ENCODE measurements around the gene PNPLA7. TPM values are rescaled to one million over a fixed set of nuclear protein-coding genes. Genes with fewer than 3 reads are reported as not detected.
A peak's percentile ranks its signal among the peaks of the same experiment; 100 is the strongest.

The PNPLA7 gene
- total RNA-seq, 1 experiment from 2014 or later = 3.9 TPM

DNA sequence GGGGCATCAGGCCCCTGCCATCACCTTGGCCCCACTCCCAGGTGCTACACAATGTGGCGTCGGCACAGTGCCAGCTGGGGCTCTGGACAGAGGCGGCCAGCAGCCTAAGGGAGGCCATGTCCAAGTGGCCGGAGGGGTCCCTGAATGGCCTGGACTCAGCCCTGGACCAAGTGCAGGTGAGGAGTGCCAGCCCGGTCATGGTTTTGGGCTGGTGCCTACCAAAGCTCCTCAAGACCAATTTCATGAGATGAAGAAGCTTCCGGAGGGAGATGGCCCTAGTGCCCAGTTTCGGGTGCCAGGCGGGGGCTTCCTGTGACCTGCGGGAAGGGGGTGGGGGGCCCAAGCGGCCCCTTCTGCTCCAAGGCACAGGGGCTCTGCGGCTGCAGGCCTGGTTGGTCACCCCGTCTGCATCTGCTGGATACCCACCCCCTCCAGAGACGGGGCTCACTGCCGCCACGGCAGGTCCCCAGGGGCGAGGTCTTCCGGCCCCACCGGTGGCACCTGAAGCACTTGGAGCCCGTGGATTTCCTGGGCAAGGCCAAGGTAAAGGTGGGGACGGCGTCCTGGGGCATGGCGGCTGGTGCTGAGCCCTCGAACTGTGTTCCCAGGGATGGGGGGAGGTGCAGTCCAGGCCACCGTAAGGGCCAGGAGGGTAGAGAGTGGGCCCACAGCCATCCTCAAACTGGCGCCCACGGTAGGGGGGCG is 121.2 kb downstream of the PNPLA7 start:
- TF ChIP-seq, protein P1, sequence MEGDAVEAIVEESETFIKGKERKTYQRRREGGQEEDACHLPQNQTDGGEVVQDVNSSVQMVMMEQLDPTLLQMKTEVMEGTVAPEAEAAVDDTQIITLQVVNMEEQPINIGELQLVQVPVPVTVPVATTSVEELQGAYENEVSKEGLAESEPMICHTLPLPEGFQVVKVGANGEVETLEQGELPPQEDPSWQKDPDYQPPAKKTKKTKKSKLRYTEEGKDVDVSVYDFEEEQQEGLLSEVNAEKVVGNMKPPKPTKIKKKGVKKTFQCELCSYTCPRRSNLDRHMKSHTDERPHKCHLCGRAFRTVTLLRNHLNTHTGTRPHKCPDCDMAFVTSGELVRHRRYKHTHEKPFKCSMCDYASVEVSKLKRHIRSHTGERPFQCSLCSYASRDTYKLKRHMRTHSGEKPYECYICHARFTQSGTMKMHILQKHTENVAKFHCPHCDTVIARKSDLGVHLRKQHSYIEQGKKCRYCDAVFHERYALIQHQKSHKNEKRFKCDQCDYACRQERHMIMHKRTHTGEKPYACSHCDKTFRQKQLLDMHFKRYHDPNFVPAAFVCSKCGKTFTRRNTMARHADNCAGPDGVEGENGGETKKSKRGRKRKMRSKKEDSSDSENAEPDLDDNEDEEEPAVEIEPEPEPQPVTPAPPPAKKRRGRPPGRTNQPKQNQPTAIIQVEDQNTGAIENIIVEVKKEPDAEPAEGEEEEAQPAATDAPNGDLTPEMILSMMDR (IDR thresholded peaks at IDR 0.05) = no peak
- TF ChIP-seq SIN3A (IDR thresholded peaks at IDR 0.05; ENCODE audit: borderline replicate concordance, insufficient read depth, low read depth, low read length) (no peak), REST (IDR thresholded peaks at IDR 0.05; ENCODE audit: insufficient read depth in 1 of 2, low read depth in 2 of 2, low read length in 1 of 2) (no peak), POLR2AphosphoS5 (IDR thresholded peaks at IDR 0.05; ENCODE audit: low read depth, low read length) (no peak), TCF7L2 (IDR thresholded peaks at IDR 0.05; ENCODE audit: low read depth, low read length) (no peak)
- in situ Hi-C loops (cut with HindIII; ENCODE audit: low pct_unique_long_range_greater_than_20kb, low sequenced_read_pairs) (no loop called here), intact Hi-C loops (cut with micrococcal nuclease; ENCODE audit: unreplicated experiment) (loop anchor here (10.0 kb wide), 1 partner anchor 134 kb away; no protein-coding TSS in a partner anchor)
- Histone ChIP-seq H3K9me3 (ENCODE audit: control insufficient read depth, insufficient read depth, low read depth, low read length) (no peaks in the 10 kb centered on the region), H3K4me3 (ENCODE audit: low read depth in 2 of 2, low read length in 2 of 2) (no peak overlapping the region), H3K27ac (ENCODE audit: low read length) (no peak overlapping the region), H3K27me3 (ENCODE audit: control insufficient read depth, insufficient read depth, low read length) (no peaks in the 10 kb centered on the region), H3K4me1 (ENCODE audit: control insufficient read depth, insufficient read depth, low read length) (peaks cover 7% of the 10 kb centered on the region), H3K36me3 (ENCODE audit: control insufficient read depth, insufficient read depth, low read length) (no peaks in the 10 kb centered on the region)
- ATAC-seq (0 out of 2 replicates have a peak, but pooled peaks have one; percentile 32), DNase-seq (ENCODE audit: low read depth, low spot score) (no peak)
- BruUV-seq (replicated peaks) = no TSS peak
- POLR2A ChIA-PET = no interaction called here
- CTCF ChIA-PET = no interaction called here

DNA sequence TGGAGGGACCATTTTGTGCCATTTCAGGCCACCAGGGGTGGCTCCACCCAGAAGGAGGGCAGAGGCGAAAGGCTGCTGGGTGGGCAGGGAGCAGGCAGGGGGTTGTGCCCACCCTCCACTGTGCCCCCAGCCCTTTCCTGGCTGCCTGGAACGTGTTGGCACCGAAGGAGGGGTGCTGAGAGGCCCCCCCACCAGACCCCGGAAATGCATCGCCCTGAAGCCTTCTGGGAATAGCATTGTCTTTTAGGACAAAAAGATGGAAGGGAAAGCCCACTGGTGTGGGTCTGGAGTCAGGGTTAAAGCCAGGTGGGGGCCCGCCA is 121.9 kb downstream of the PNPLA7 start:
- ChIA-PET CTCF (no interaction called here), POLR2A (no interaction called here)
- in situ Hi-C loops (cut with HindIII; ENCODE audit: low pct_unique_long_range_greater_than_20kb, low sequenced_read_pairs) = no loop called here
- Histone ChIP-seq H3K4me3 (ENCODE audit: low read depth in 2 of 2, low read length in 2 of 2) (no peak overlapping the region), H3K4me1 (ENCODE audit: control insufficient read depth, insufficient read depth, low read length) (peaks cover 7% of the 10 kb centered on the region), H3K9me3 (ENCODE audit: control insufficient read depth, insufficient read depth, low read depth, low read length) (no peaks in the 10 kb centered on the region), H3K27me3 (ENCODE audit: control insufficient read depth, insufficient read depth, low read length) (no peaks in the 10 kb centered on the region), H3K27ac (ENCODE audit: low read length) (no peak overlapping the region), H3K36me3 (ENCODE audit: control insufficient read depth, insufficient read depth, low read length) (no peaks in the 10 kb centered on the region)
- no TSS peak for BruUV-seq (replicated peaks)
- ATAC-seq = no peak
- intact Hi-C loops (cut with micrococcal nuclease; ENCODE audit: unreplicated experiment) = loop anchor here (10.0 kb wide), 1 partner anchor 133 kb away; no protein-coding TSS in a partner anchor
- no peak for DNase-seq (ENCODE audit: low read depth, low spot score)
- TF ChIP-seq TCF7L2 (IDR thresholded peaks at IDR 0.05; ENCODE audit: low read depth, low read length) = no peak
- no peak for TF ChIP-seq SIN3A (IDR thresholded peaks at IDR 0.05; ENCODE audit: borderline replicate concordance, insufficient read depth, low read depth, low read length)
- TF ChIP-seq, protein P1 (IDR thresholded peaks at IDR 0.05) = no peak; the same call in 1 of the 2 replicates
- TF ChIP-seq REST (IDR thresholded peaks at IDR 0.05; ENCODE audit: insufficient read depth in 1 of 2, low read depth in 2 of 2, low read length in 1 of 2) = no peak
- no peak for TF ChIP-seq POLR2AphosphoS5 (IDR thresholded peaks at IDR 0.05; ENCODE audit: low read depth, low read length)

All from Panc1 (cell line).